Fibroblast of mammary gland (primary cell): ENCODE data around the gene MSH5.
"Not testable (repeated sequence)": the region's sequence is repeated elsewhere in the genome, so short reads cannot be mapped to it uniquely, and the experiment has no call there.

ENCODE experiments used
- DNase-seq: peaks from one replicate; pipeline ENCODE4 v3.0.0-alpha.2; 2010; ENCODE audit warnings: low read depth
- H3K4me3 ChIP-seq: 2 replicates; pipeline ENCODE4 v1.5.1; 2011; ENCODE audit warnings: low read depth, mild to moderate bottlenecking, low read length, moderate library complexity; ENCODE audit not compliant: control insufficient read depth
- TF ChIP-seq, protein P1 (sequence below): conservative IDR thresholded peaks from 2 replicates; pipeline ENCODE4 v1.5.1; 2011; ENCODE audit warnings: low read depth, low read length, inconsistent platforms; ENCODE audit not compliant: control insufficient read depth, insufficient read depth

The MSH5 gene

DNA sequence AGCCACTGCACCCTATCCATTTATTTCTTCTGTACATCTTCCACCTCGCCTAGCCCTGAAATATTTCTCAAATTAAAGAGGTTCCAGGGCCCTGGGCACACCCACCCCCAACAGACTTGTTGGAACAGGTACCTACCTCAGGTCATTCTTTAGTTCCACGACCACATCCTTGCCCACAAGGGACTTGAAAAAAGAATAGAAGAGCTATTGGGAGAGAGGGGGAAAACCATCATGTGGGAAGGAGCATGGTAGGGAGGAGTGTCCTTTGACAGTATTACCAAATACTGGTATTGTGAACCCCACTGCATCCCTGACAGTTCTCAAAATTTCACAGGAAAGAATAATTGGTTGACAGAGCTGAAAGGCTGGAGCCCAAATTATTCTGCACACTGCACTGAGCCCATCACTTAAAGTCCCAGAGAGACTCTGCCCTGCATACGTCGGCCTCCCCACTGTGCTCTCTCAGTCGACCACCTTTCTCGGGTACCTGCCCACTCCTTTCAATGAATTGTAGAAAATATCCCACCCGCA is 66.2 kb downstream of the MSH5 start:
- H3K4me3 ChIP-seq: peak overlapping the region; percentile 71
- no peak for DNase-seq
- TF ChIP-seq, protein P1, sequence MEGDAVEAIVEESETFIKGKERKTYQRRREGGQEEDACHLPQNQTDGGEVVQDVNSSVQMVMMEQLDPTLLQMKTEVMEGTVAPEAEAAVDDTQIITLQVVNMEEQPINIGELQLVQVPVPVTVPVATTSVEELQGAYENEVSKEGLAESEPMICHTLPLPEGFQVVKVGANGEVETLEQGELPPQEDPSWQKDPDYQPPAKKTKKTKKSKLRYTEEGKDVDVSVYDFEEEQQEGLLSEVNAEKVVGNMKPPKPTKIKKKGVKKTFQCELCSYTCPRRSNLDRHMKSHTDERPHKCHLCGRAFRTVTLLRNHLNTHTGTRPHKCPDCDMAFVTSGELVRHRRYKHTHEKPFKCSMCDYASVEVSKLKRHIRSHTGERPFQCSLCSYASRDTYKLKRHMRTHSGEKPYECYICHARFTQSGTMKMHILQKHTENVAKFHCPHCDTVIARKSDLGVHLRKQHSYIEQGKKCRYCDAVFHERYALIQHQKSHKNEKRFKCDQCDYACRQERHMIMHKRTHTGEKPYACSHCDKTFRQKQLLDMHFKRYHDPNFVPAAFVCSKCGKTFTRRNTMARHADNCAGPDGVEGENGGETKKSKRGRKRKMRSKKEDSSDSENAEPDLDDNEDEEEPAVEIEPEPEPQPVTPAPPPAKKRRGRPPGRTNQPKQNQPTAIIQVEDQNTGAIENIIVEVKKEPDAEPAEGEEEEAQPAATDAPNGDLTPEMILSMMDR: no peak

DNA sequence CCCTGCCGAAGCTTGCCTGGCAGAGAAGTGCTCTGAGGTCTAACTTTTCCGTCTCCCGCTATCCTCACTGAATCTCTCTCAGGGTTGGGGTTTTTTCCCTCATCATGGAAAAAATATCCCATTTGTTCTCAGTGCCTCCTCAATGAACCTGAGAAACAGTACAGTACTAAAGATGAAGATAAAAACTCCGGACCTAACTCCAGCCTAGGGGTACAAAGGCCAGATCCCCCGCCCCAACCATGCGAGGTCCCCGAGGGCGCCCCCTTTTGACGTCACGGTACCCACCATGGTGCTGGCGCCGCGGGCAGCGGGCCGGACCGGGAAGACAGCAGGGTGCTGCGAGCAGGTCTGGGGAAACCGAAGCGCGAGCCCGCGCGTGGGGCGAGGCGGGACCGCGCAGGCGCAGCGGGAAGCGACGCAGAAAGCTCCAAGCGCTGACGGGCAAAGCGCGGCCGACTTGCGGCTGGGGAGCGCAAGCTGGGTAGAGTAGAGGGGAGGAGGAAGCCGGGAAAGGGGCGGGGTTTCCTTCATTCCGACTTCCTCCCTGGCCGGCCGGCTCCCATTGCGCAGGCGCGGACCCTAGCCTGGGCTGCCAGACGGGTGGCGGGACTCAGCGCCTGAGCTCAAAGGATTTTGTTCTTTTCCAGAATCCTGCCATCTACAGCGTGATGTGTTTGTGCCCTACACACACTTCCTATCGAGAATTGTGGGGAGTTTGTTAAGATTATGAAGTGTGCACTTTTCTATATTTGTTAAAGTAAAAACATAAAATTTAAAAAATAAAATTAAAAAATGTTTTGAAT is 66.9 kb downstream of the MSH5 start, which contains the start of gene LSM2:
Gene LSM2, minus strand, starts transcription at position 497 of the 803 bp plus-strand sequence. Its CDS starts 209 bp downstream, at position 288.
- peak; percentile 93 for DNase-seq
- peak within 1 kb of the TSS; percentile 71 for H3K4me3 ChIP-seq
- TF ChIP-seq, protein P1: no peak

- not testable (repeated sequence) for DNase-seq, H3K4me3 ChIP-seq
Measured at GRCh38 chr6:31808599-31808998, 68.8 kb downstream of the MSH5 start.

- TF ChIP-seq, protein P1: no peak
- no peak overlapping the region for H3K4me3 ChIP-seq
Measured at GRCh38 chr6:31811645-31812044, 71.8 kb downstream of the MSH5 start.

More at GRCh38 chr6:31811645-31812044, 71.8 kb downstream of the MSH5 start:
- DNase-seq: no peak
